Lung (tissue), 12 donors: ENCODE measurements around the gene ATP2B3. TPM values are rescaled to one million over a fixed set of nuclear protein-coding genes. Genes with fewer than 3 reads are reported as not detected.

Experiments used
- ATAC-seq: fragments of 200-7000 bp; cut with Tn5 transposase; one replicate; pipeline ENCODE4 v1.9.1; 2020; ENCODE audit warnings: moderate number of reproducible peaks; ENCODE audit not compliant: insufficient read depth, low FRiP score
- DNase-seq, 3 donors: peaks; one replicate each; pipeline ENCODE4 v3.0.0-alpha.2; 2013 to 2017
- H3K27ac ChIP-seq, 2 donors: one replicate each; pipeline ENCODE4 v1.5.1; 2013; ENCODE audit warnings: mild to moderate bottlenecking in 2 of 2, moderate library complexity in 2 of 2, control low read depth in 1 of 2, inconsistent platforms in 1 of 2, low read depth in 1 of 2, low read length in 1 of 2
- H3K27me3 ChIP-seq, 3 donors: one replicate each; pipeline ENCODE4 v1.5.1; 2013; ENCODE audit warnings: low read length in 2 of 3; ENCODE audit not compliant: control insufficient read depth in 3 of 3, insufficient read depth in 3 of 3
- H3K36me3 ChIP-seq, 4 donors: one replicate each; pipeline ENCODE4 v1.5.1; 2013; ENCODE audit warnings: low read length in 4 of 4, mild to moderate bottlenecking in 1 of 4, moderate library complexity in 1 of 4; ENCODE audit not compliant: control insufficient read depth in 4 of 4, insufficient read depth in 4 of 4
- H3K4me1 ChIP-seq, 5 donors: one replicate each; pipeline ENCODE4 v1.5.1; 2013; ENCODE audit warnings: low read length in 5 of 5, mild to moderate bottlenecking in 2 of 5, moderate library complexity in 1 of 5; ENCODE audit not compliant: control insufficient read depth in 5 of 5, insufficient read depth in 5 of 5
- H3K4me3 ChIP-seq: one replicate; pipeline ENCODE4 v1.5.1; 2013; ENCODE audit warnings: mild to moderate bottlenecking, control low read depth, moderate library complexity
- H3K9ac ChIP-seq, 2 donors: one replicate each; pipeline ENCODE4 v1.5.1; 2013; ENCODE audit warnings: low read length in 2 of 2, control low read depth in 1 of 2; ENCODE audit not compliant: insufficient read depth in 1 of 2
- H3K9me3 ChIP-seq, 4 donors: one replicate each; pipeline ENCODE4 v1.5.1; 2013; ENCODE audit warnings: low read length in 3 of 4, mild to moderate bottlenecking in 1 of 4, moderate library complexity in 1 of 4; ENCODE audit not compliant: control insufficient read depth in 4 of 4, insufficient read depth in 3 of 4
- CTCF ChIP-seq: IDR thresholded peaks from 2 replicates; pipeline ENCODE4 v1.5.1; 2012; ENCODE audit warnings: mild to moderate bottlenecking; ENCODE audit errors: control extremely low read depth, extremely low read depth
- WGBS, 2 donors: extraction: QIAGEN DNeasy Blood & Tissue Kit; methylation state at CpG; one replicate each; pipeline ENCODE4 v1.1.7; 2013; 5-methylcytosine and 5-hydroxymethylcytosine counted together
- polyA plus RNA-seq, 2 donors: library from polyadenylated mRNA; stranded (reverse); fragments of 200-250 nt; gene quantifications; one replicate each; pipeline ENCODE4 v1.2.1, GENCODE V29; 2013
- total RNA-seq, 2 donors: library from RNA; depleted of rRNA in 1 of 2; stranded (reverse); fragments of >200 nt in 1 of 2; gene quantifications; one replicate each; pipeline ENCODE4 v1.2.1, GENCODE V29; 2014 to 2021
- donor health status: control.
- donor health status: control.
- donor health status: Bipolar disorder and iron deficiency.
- donor health status: healthy.
- donor health status: DM: yes; HTN: yes; CAD: no.

ATP2B3 gene
- total and polyA plus RNA-seq, 4 donors: 0.21 to 0.54 TPM; not detected in 2

GRCh38 chrX:153478746-153479145, 38.7 kb upstream of the ATP2B3 start:
- no peak for DNase-seq
- no peak for TF ChIP-seq CTCF
- 84 to 90% methylated on average over 2 to 16 of the region's 16 CpGs for WGBS, 2 donors

GRCh38 chrX:153481043-153481442, 36.4 kb upstream of the ATP2B3 start:
- H3K27me3 ChIP-seq: no peaks in the 10 kb centered on the region
- peaks cover 0 to 37% (median 11%) of the 10 kb centered on the region in 5 donors for H3K4me1 ChIP-seq
- DNase-seq (no peak), ATAC-seq (no peak)
- H3K27ac ChIP-seq: no peak overlapping the region
- peaks cover 0 to 4% (median 0%) of the 10 kb centered on the region in 4 donors for H3K9me3 ChIP-seq
- no peak for TF ChIP-seq CTCF
- H3K4me3 ChIP-seq: no peak overlapping the region
- no peaks in the 10 kb centered on the region for H3K36me3 ChIP-seq
- H3K9ac ChIP-seq: no peak overlapping the region
- 91% methylated on average over 13 of the region's 13 CpGs; no CpG with 5 or more reads in 1 of the 2 donors for WGBS, 2 donors

More at GRCh38 chrX:153478746-153479145, 38.7 kb upstream of the ATP2B3 start:
- no peak for ATAC-seq
- peaks cover 0 to 7% (median 0%) of the 10 kb centered on the region in 4 donors for H3K9me3 ChIP-seq
- no peak overlapping the region for H3K27ac ChIP-seq
- H3K27me3 ChIP-seq: no peaks in the 10 kb centered on the region
- H3K36me3 ChIP-seq: no peaks in the 10 kb centered on the region
- no peak overlapping the region for H3K9ac ChIP-seq
- peaks cover 0 to 30% (median 11%) of the 10 kb centered on the region in 5 donors for H3K4me1 ChIP-seq
- no peak overlapping the region for H3K4me3 ChIP-seq

- no peaks in the 10 kb centered on the region for H3K36me3 ChIP-seq
- no peak overlapping the region for H3K4me3 ChIP-seq
- 84 to 93% methylated on average over 15 to 23 of the region's 23 CpGs for WGBS, 2 donors
- peaks cover 0 to 37% (median 9%) of the 10 kb centered on the region in 5 donors for H3K4me1 ChIP-seq
- H3K9ac ChIP-seq: no peak overlapping the region
- ATAC-seq (no peak), DNase-seq (peak in 1 of 3 donors; percentile 29)
- no peak for TF ChIP-seq CTCF
- H3K9me3 ChIP-seq: peaks cover 0 to 3% (median 0%) of the 10 kb centered on the region in 4 donors
- no peak overlapping the region for H3K27ac ChIP-seq
- no peaks in the 10 kb centered on the region for H3K27me3 ChIP-seq
These were observed 34.9 kb upstream of the ATP2B3 start for GRCh38 chrX:153482376-153483015.
